Colon (tissue), 2 donors: ENCODE measurements around the gene USF1.
"Not testable (repeated sequence)": the region's sequence is repeated elsewhere in the genome, so short reads cannot be mapped to it uniquely, and the experiment has no call there.

ENCODE experiments used
- FAIRE-seq: peaks from 2 replicates; lab custom pipeline; 2012; peaks lifted over from hg19 to GRCh38; lab: Jason Lieb, UNC
- donor health status: control.
- donor health status: control.

The USF1 gene

DNA sequence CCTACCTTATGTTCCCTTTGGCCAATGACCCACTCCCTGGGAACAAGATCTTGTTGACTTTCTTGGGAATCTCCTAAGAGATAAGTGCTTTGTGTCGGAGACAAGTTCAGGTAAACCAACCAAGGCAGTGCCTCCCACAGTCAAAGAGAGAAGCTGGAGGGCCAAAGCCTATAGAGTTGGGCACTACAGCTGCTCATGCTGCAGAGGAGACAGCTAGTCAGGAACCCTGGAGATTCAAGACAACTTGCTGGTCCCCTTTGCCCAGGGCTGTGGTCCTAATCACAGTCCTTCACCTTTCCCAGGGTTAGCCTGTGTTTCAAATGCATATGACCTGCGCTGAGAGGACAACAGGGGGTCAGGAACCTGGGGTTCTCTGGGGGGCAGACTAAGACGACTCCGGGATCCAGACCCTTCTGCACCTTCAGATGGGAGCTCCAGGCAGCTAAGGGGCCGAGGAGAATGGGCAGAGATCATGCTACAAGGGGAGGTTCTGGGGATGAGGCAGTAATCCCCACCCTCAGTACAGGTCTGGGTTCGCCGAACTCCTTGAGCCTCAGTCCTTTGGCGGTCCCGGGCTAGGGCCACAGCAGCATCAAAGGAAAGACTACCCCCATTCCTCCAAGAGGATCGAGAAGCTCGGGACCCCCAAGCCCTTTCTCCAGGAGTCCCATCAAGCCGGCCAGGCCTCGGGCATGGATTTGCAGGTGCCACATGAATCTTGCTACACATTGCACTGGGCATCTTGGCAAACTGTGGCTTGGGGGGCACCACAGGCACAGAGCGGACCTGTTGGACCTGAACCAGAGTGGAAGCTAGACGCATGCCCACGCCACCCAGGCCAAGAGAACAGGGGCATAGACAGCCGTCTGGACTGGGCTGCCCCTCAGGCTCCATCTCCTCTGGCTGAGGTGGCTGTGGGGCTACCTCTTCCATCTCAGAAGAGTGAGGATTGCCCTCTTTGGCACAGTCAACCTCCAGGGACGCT lies 2.0 kb upstream of the USF1 start:
- no peak for FAIRE-seq

DNA sequence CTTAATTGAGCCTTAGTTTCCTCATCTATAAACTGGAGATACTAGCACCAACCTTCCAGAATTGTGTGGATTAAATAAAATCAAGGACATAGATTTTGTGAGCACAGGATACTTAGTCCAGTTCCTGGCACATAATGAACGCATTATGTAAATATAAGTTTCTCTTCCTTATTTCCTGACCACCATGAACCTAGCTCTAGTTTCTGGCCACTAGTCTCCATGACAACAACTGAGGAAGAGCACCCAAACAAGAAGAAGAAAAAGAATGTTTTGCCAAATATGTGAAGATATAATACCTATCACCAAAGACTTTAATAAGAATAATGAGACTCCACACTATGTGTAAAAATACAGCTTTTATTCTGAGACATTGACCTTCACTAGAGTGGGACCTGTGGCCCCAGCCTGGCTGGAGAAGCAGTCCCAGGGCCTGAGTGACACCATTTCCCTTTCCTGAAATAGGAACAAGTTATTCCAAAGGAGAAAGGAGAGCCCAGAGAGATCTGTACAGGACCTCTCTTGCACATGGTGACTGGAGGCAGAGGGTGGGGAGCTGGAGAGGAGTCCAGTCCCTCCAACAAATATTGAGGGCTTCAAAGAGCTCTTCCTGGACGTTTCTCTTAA lies 940 bp upstream of the USF1 start:
- no peak for FAIRE-seq

DNA sequence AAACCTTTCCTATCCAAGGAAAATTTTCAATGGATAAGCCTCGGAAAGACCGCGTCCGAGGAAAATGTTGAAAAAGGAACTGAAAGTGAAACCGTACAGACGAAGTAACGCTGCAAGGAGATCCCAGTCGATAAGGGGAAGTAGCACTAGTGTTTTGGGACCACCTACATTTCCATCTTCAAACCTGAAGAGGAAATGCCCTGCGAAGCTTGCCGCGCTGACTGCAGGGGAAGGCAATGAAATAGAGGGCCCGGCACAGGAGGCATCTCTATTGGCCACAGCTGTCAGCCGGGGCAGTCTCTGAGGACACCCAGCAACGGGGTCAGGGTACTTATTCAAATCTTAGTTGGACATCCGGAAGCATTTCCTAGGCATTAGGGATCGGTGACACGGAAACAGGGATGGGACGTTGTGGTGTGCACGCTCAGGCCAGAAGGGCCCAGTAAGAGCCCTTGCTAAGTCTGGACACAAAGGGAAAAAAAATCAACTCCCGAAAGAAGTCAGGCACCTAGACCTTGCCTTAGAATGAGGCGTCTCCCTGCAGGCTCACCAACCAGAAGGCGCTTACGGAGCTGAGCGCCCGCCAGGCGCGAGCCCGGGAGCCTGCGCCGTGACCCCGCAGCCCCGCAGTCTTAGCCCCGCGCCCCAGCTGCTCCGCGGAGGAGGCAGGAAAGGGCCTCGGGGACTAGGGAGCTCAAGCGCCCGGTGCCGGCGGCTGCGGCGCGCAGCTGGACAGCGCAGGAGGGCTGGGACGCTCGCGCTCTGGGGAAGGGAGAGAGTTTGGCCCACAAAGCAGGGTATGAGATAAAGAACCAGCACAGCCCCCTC lies 655 bp downstream of the USF1 start:
- FAIRE-seq, result no peak

DNA sequence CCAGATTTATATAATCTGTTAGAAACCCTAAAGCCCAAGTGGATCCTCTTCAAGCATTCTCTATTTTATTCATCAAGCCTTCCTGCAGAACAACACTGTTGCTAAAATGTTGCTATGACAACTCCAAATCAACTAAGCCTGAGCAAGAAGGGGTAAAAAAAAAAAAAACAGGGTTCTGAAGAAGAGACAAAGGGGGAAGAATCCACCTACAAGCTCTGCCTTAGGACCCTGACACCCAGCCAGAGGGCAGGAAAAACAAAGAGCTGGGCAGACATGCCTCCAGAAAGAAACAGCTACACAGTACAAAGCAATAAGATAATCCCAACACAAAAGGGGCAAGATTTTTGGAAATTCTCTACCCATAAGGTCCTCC lies 1.3 kb downstream of the USF1 start:
- no peak for FAIRE-seq

DNA sequence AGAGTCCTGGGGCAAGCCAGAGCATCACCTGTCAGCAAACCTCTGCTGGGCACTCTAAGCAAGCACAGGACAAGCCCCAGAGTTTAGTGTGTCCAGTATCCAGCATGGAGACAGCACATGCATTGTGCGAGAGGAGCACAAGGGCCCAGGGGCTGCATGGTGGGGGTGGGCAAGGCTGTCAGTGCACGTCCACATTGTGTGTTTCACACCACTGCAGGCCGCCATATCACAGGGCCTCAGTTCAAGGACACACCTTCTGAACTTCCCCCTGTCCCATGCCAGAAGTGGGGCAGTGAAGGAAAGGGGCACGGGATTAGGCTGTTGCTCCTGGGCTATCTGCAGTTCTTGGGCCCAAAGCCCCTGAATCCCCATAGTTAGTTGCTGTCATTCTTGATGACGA lies 6.2 kb downstream of the USF1 start:
- FAIRE-seq, result no peak

DNA sequence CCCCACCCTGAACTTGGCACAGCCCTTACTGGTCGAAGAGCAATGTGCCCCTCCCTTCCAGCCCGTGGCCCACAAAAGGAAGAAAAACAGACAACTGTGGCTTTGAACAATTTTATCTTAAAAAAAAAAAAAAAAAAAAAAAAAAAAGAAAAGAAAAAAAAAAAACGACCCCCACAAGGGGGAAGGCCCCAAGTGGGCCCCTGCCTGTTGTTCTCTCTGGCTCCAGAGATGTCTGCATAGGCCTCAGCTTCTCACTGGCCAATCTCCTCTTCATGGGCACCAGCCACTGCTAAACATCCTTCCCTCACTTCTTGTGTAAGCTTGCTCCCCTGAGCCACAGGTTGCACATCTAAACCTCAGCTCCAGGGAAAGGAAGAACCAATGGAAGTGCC lies 6.6 kb downstream of the USF1 start:
- FAIRE-seq, result no peak

DNA sequence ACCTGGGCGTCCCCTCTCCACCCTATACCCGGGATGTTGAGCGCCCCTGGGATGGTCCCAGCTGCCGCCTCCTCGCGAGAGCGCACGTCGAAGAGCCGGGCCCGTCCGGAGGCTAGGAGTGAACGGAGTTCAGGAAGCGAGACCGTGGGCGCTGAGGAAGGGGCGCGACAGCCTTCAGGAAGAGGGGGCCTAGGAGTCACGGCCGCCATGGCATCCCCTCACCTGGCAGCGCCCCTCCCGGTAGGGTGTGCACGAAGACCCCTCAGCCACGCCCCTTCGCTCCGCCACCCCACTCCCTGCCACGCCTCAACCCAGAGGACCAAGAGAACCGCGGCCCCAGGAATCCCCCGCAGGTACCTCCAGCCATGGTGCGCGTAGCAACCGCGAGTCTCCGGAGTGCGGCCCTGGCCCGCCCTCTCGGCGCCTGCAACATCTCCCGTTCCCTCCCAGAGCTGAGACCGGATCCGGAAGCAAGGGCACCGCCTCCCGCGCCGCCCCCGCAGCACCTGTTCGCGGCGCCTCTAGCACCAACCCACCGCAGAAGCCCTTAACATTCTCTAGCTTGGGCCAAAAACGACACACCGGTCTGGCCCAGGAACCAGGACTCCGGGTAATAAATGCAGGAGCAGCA lies 7.1 kb downstream of the USF1 start, which contains the start of gene TSTD1:
Gene TSTD1 (minus strand): TSS at position 442 of the 631 bp plus-strand sequence. CDS start 75 bp downstream, at position 367.
- no peak for FAIRE-seq

DNA sequence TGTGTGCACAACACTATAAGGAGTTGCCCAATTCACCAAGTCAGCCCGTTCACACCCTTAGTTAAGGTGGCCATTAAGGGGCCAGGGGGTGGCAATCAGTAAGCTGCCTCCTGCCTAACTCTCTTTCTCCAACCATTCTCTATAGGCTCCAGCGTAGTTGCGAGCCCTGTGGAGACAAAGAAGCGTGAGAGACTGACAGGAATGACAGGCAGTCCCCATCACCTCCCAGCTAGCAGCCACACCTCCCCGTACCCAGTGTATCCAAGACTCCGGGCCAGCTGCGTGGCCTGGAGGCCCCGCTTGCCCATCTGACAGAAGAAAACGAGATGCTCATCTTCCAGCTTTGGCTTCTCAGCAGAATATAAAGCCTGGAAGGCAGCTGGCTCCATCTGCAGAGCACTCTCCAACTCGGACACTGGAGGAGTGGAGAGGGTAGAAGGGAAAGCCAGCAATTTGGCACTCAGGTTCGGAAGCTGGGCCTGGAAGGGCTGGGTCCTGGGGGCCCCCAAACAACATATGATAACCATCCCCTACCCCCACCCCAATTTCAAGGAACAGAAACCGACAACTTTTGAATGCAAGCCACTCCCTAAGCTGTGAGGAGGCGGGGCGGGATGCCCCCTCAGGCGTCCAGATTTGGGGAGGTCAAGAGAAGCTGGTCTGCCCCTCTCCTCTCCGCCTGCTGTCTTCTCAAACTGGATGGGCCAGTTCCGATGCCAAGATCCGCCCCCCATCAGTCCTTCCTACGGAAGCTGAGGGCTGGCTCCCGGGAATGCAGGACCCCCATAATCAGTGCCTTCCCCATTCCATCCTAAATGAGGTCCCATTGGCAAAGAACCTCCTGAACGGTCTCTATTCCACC lies 7.9 kb downstream of the USF1 start:
- no peak for FAIRE-seq

DNA sequence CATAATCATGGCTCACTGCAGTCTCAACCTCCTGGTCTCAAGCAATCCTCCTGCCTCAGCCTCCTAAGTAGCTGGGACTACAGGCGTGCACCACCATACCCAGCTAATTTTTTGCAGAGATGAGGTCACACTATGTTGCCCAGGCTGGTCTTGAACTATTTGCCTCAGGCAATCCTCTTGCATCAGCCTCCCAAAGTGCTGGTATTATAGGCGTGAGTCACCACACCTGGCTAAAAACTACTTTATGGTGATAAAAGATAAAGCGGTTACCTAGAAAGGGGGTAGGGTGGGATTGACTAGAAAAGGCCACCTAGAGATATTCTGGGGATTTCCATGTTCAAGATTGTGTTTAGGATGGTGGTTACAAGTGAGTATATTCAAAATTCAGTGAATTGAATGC lies 12.0 kb downstream of the USF1 start:
- no peak for FAIRE-seq

DNA sequence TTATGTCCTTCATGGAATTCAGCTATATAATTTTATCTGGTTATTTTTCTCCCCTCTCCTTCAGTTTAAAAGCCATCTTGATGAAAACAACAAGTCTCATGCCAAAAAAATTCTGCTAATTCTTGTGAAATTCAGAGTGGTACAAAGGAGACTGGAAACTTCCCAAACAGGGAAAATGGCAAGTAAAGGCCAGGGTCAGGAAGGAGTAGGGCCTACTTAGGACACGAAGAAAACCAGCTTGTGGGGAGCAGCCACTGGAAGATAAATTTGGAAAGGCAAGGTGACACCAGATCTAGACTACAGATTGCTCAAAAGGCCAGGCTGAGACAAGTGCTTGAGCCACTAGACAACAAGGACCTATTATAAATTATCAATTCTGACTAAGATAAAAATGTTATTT lies 13.4 kb downstream of the USF1 start:
- no peak for FAIRE-seq

DNA sequence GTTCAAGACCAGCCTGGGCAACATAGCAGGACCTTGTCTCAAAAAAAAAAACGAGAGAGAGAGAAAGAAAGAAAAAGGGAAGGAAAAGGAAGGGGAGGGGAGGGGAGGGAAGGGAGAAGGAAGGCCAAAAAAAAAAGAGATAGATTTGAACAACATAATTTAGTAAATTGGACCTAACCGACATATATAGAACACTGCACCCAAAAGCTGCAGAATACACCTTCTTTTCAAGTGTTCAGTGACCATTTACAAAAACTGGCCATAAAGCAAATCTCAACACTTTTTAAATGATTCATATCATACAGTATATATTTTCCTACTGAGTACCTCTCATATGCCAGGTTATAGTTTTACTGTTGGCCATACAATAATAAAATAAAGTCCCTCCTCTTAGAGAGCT lies 13.9 kb downstream of the USF1 start:
- FAIRE-seq, result no peak

DNA sequence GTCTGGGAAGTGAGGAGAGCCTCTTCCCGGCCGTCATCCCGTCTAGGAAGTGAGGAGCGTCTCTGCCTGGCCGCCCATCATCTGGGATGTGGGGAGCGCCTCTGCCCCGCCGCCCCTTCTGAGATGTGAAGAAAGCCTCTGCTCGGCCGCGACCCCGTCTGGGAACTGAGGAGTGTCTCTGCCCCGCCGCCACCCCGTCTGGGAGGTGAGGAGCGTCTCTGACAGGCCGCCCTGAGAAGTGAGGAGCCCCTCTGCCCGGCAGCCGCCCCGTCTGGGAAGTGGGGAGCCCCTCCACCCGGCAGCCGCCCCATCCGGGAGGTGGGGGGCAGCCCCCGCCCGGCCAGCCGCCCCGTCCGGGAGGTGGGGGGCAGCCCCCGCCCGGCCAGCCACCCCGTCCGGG lies 16.3 kb downstream of the USF1 start:
- not testable (repeated sequence) for FAIRE-seq

DNA sequence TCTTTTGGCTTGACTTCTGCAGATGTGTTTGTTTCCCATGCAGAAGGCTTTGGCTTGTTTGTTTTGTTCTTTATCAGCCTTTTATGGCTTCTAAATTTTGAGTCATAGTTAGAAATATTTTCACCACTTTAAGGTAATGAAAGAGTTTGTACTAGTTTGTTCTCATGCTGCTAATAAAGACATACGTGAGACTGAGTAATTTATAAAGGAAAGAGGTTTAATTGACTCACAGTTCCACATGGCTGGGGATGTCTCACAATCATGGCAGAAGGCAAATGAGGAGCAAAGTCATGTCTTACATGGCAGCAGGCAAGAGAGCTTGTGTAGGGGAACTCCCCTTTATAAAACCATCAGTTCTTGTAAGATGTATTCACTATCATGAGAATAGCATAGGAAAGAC lies 18.8 kb downstream of the USF1 start:
- not testable (repeated sequence) for FAIRE-seq

DNA sequence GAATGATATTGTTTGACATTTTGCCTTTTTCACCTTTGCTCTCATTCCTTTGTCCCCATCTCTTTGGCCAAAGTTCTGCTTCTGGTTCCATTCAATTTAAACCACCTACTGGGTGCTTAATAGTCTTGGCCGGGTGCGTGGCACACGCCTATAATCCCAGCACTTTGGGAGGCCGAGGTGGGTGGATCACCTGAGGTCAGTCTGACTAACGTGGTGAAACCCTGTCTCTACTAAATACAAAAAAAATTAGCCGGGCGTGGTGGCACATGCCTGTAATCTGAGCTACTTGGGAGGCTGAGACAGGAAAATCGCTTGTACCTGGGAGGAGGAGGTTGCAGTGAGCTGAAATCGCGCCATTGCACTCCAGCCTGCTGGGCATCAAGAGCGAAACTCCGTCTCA lies 23.3 kb downstream of the USF1 start:
- FAIRE-seq, result not testable (repeated sequence)

DNA sequence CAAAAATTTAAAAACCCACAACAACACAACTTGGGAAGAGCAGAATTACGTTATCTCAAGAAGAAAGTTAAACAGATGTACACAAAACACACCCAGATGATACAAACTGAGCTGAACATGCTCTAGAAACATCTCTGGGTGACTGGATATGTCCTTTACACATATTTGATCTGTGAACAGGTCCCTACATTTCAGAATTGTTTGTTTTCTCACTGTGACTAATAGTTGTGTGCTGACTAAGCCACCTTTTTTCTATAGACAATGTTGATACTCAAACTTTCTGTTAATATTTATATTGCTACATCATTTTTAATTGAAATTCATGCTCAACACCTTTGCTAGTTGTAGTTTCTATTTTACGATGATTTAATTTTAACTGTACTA lies 23.8 kb downstream of the USF1 start:
- FAIRE-seq, result no peak

DNA sequence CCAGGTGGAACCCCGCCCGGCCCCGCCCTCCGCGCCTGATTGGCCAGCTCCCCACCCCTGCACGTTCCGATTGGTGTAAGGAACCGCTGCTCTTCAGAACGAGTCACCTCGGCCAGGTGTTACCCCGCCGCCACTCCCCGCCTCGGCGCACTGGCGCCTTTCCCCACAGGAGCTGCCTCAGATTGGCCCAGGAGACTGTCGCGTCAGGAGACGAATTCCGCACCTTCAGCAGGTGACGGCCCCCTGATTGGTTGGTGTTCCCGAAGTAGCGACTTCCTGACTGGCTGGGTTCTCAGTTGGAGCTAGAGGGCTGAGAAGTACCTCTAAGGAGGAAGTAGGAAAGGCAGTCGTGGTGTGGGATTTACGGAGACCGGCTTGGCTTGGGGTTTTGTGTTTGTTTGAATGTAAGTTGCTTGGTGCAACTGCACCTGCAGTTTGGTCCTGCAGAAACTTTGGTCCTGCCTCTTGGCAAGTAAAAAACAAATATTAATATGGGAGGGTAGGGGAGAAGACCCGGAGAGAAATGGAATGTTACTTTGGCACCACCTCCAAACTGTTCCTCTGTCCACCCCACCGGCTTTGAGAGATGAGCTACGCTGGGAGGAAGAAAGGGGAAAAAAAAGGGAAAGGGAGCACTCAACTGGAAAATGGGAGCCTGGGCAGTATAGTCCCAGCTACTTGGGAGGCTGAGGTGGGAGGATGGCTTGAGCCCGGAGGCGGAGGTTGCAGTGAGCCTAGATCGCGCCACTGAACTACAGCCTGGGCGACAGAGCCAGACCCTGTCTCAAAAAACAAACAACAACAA lies 24.4 kb downstream of the USF1 start:
- no peak for FAIRE-seq

DNA sequence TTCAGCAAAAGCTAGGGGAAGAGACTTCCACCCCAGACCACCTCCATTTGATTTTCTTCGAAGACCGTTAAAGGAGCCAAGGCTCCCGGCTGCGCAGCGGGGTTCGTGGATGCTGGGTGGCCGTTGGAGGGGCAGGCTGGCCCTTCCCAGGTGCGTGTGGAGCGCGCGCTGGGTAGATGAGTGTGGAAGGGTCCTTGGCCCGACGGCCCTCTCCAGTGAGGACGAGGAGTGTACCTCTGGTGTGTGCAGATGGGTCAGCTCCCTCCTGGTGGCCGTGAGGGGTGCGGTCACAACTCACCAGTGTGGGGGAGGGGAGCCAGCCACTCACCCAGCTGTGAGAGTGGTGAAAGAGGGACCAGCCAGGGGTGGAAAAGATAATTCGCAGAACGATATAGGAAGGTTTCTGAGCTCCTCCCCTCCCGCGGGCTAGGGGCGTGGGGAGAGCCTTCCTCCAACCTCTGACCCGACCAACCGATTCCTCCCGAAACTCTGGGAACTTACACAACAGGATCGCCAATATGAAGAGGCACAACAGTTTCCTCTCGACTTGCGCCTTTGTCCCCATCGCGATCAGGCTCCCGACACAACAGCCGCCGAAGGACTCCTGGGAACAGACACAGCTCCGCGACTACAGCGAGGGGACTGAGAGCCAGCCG lies 25.1 kb downstream of the USF1 start, which contains the start of gene F11R:
Gene F11R (minus strand): TSS at position 644 of the 656 bp plus-strand sequence. CDS start 79 bp downstream, at position 565.
- no peak for FAIRE-seq

DNA sequence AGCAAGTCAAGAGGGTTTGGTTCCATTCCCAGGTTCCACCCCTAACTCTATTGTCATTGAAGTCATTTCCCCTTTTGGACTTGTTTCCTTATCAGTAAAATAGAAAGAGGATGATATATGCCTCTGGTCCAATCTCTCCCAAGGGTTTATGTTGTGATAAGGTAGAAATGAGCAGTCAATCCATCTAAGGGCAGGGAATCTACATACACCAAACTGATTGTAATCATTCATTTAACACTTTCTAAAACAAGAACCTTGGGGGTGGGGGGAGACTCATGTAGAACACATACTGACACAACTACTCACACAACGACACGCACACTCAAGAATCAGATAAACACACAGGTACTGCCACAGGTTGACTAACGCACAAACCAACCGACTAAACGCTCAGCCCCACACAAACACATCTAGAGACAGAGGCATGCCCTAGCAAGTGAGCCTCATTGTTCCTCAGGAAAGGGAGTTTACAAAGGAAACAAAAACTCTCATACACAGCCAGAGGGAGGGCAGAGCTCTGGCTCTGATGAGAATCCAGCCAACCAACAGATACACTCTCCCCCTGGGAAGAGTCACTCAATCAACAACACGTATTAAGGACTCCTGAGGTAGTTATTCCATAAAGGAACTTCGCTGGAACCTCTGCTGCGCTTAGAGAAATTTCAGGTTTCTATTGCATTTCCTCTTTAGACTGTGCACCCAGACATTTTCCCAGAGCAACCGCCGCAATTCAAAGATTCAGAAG lies 25.9 kb downstream of the USF1 start:
- FAIRE-seq, result no peak

DNA sequence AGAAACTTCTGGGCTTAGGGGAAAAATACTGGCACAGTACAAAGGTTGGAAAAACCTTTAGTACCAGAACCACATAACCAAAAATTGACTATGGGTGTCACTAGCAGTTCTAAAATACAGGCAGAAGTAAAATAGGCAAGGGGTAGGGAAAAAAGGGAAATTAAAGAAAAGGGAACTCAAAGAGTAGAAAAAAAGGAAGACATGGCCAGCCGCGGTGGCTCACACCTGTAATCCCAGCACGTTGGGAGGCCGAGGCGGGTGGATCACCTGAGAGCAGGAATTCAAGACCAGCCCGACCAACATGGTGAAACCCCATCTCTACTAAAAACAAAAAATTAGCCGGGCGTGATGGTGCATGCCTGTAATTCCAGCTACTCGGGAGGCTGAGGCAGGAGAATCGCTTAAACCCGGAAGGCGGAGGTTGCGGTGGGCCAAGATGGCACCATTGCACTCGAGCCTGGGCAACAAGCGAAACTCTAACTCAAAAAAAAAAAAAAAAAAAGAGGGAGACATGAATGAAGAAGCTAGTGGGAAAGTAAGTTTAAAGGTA lies 26.6 kb downstream of the USF1 start:
- not testable (repeated sequence) for FAIRE-seq
